OCI-LY7 (cell line): ENCODE measurements around the gene CLIC4.

Source experiments
- CTCF ChIP-seq: fragments of 200-600 bp; sonication (generic); conservative IDR thresholded peaks from 2 replicates; pipeline ENCODE4 v1.5.1; 2014; ENCODE audit warnings: mild to moderate bottlenecking, antibody characterized with exemption, low read length, moderate library complexity, mixed read lengths
- EZH2phosphoT487 ChIP-seq: fragments of 200-600 bp; sonication (generic); IDR thresholded peaks from 2 replicates; pipeline ENCODE4 v1.6.1; 2018; ENCODE audit warnings: low read depth, borderline replicate concordance, mild to moderate bottlenecking, mixed run types, antibody characterized with exemption, low read length, moderate library complexity, mixed read lengths

GRCh38 chr1:24705260-24706073 lies 39.8 kb upstream of the CLIC4 start:
- TF ChIP-seq CTCF (no peak), EZH2phosphoT487 (no peak)
